HEK293T (cell line): Measurements from ENCODE around the gene LHPP.

Source experiments
- CTCF ChIA-PET: fragments of 350-600 bp; formaldehyde crosslinking; extraction: SDS; loops from one replicate; lab custom pipeline; 2021; ENCODE audit warnings: antibody characterized with exemption, inconsistent platforms; lab: Yijun Ruan, JAX
- POLR2A ChIA-PET: fragments of 350-600 bp; formaldehyde crosslinking; extraction: SDS; loops from one replicate; lab custom pipeline; 2020; ENCODE audit warnings: antibody characterized with exemption, inconsistent platforms; lab: Yijun Ruan, JAX
- DNase-seq: peaks from one replicate; pipeline ENCODE4 v3.0.0; 2012; ENCODE audit warnings: mixed read lengths; ENCODE audit errors: extremely low spot score
- ARNT ChIP-seq: fragments of 450-650 bp; IDR thresholded peaks from 2 replicates; pipeline ENCODE4 v1.6.1; 2017; ENCODE audit warnings: mild to moderate bottlenecking
- BHLHE40 ChIP-seq: fragments of 450-650 bp; IDR thresholded peaks from 2 replicates; pipeline ENCODE4 v1.6.1; 2016; ENCODE audit warnings: mild to moderate bottlenecking, moderate library complexity, borderline replicate concordance
- CTBP1 ChIP-seq: fragments of 450-650 bp; IDR thresholded peaks from 2 replicates; pipeline ENCODE4 v1.6.1; 2016; ENCODE audit warnings: borderline replicate concordance
- ELF4 ChIP-seq: fragments of 450-650 bp; IDR thresholded peaks from 2 replicates; pipeline ENCODE4 v1.6.1; 2017; ENCODE audit warnings: antibody characterized with exemption
- FOXA1 ChIP-seq: fragments of 450-650 bp; IDR thresholded peaks from 2 replicates; pipeline ENCODE4 v1.6.1; 2016; ENCODE audit warnings: mild to moderate bottlenecking
- FOXK2 ChIP-seq: fragments of 450-650 bp; IDR thresholded peaks from 2 replicates; pipeline ENCODE4 v1.6.1; 2016; ENCODE audit warnings: mild to moderate bottlenecking
- FOXM1 ChIP-seq: fragments of 450-650 bp; IDR thresholded peaks from 2 replicates; pipeline ENCODE4 v1.6.1; 2017; ENCODE audit warnings: mild to moderate bottlenecking, borderline replicate concordance
- HDGF ChIP-seq: fragments of 450-650 bp; IDR thresholded peaks from 2 replicates; pipeline ENCODE4 v1.6.1; 2017; ENCODE audit warnings: antibody characterized with exemption, borderline replicate concordance
- L3MBTL2 ChIP-seq: fragments of 450-650 bp; conservative IDR thresholded peaks from 2 replicates; pipeline ENCODE4 v1.6.1; 2016; ENCODE audit warnings: mild to moderate bottlenecking
- LEF1 ChIP-seq: fragments of 450-650 bp; IDR thresholded peaks from 2 replicates; pipeline ENCODE4 v1.6.1; 2017; ENCODE audit warnings: mild to moderate bottlenecking, borderline replicate concordance
- NFRKB ChIP-seq: fragments of 450-650 bp; IDR thresholded peaks from 2 replicates; pipeline ENCODE4 v1.6.1; 2016; ENCODE audit warnings: mild to moderate bottlenecking, moderate library complexity
- SP1 ChIP-seq: fragments of 450-650 bp; IDR thresholded peaks from 2 replicates; pipeline ENCODE4 v1.6.1; 2017
- SUZ12 ChIP-seq: fragments of 450-650 bp; IDR thresholded peaks from 2 replicates; pipeline ENCODE4 v1.6.1; 2016; ENCODE audit warnings: mild to moderate bottlenecking
- TARDBP ChIP-seq: fragments of 450-650 bp; IDR thresholded peaks from 2 replicates; pipeline ENCODE4 v1.6.1; 2016
- ZNF384 ChIP-seq: fragments of 450-650 bp; IDR thresholded peaks from 2 replicates; pipeline ENCODE4 v1.6.1; 2016
- TF ChIP-seq, protein P1 (sequence below): fragments of 450-650 bp; IDR thresholded peaks from 2 replicates; pipeline ENCODE4 v1.6.1; 2016

Gene LHPP

DNA sequence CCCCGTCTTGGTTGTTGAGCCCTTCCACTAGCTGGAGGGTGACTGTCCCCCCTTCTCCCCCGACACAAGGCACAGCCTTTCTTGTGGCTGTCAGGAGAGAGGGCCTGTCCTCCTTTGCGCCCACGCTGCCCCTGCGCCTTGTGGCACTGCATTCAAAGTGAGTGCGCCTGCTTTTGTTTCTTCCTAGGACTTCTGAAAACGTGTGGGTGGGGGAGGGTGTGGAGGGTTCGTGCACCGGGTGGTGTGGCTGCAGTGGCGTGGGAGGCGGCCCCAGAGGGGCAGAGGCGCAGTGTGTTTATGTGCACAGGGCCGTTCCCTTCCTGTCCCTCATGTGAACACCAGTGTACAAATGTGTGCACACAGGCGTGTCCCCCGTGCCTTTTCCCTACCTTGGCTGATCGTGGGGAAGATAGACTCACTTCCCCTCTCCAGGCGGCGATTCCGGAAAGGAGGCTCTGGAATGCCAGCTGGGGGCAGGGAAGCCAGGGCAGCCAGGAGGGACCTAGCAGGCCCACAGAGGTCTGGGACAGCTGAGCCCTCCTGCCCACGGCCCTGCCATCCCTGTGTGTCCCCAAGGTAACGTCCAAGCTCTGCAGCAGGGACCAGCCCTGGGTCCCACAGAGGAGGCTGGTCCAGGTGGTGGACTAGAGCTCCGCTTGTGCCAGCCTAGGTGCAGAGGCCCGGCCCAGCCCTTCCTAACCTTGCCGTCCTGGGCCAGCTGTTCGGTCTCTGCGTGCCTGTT, 88.8 kb downstream of the LHPP start:
- DNase-seq: no peak
- ChIA-PET POLR2A (no interaction called here), CTCF (no interaction called here)
- no peak for TF ChIP-seq HDGF
- TF ChIP-seq SUZ12: no peak
- no peak for TF ChIP-seq FOXK2
- TF ChIP-seq TARDBP: no peak
- TF ChIP-seq FOXM1: no peak
- no peak for TF ChIP-seq NFRKB
- TF ChIP-seq BHLHE40: no peak
- no peak for TF ChIP-seq SP1
- no peak for TF ChIP-seq L3MBTL2
- TF ChIP-seq ZNF384: no peak
- no peak for TF ChIP-seq ARNT
- no peak for TF ChIP-seq CTBP1

DNA sequence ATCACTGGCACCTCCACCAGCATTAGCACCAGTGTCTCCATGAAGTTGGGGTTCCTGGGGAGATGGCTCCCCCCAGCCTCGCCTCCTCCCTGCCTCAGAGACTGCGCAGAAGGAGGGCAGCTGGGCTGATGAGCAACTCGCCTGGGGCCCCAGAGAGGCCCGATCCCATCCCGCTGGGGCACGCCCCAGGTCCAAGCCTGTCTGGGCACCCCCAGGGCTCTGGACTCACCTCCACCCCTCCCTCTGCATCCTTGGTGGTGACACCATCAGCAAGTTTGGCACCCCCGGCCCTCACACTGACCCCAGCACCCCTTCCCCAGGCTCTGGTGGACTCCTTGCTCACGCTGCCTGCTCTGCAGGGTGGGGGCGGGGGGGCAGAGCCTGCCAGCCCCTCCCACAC, 89.5 kb downstream of the LHPP start:
- TF ChIP-seq NFRKB (no peak), SP1 (no peak), ELF4 (no peak), FOXK2 (no peak), L3MBTL2 (no peak), FOXM1 (no peak), TARDBP (no peak), ZNF384 (no peak), FOXA1 (no peak), HDGF (no peak), BHLHE40 (no peak), ARNT (no peak), SUZ12 (no peak), LEF1 (no peak), CTBP1 (no peak)
- TF ChIP-seq, protein P1, sequence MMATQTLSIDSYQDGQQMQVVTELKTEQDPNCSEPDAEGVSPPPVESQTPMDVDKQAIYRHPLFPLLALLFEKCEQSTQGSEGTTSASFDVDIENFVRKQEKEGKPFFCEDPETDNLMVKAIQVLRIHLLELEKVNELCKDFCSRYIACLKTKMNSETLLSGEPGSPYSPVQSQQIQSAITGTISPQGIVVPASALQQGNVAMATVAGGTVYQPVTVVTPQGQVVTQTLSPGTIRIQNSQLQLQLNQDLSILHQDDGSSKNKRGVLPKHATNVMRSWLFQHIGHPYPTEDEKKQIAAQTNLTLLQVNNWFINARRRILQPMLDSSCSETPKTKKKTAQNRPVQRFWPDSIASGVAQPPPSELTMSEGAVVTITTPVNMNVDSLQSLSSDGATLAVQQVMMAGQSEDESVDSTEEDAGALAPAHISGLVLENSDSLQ: no peak
- no peak for DNase-seq
- ChIA-PET POLR2A (no interaction called here), CTCF (no interaction called here)

DNA sequence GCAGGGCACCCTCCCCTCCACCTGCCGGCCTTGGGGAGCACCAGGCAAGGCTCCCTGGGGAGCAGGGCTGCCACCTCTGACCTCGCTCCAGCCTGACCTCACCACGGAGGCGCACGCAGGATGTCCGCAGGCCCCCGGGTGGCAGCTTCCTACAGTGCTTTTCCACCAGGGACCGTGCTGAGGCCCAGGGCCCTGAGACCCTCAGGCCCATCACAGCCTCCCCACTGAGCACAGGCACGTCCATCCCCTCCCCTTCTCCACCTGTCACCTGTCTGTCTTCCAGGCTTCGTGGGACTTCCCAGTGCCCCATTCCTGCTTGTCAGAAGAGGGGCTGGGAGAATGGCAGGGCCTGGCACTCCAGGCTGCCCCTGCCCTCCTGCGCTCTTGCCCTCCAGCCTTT, 90.1 kb downstream of the LHPP start:
- ChIA-PET POLR2A (no interaction called here), CTCF (no interaction called here)
- DNase-seq: no peak

DNA sequence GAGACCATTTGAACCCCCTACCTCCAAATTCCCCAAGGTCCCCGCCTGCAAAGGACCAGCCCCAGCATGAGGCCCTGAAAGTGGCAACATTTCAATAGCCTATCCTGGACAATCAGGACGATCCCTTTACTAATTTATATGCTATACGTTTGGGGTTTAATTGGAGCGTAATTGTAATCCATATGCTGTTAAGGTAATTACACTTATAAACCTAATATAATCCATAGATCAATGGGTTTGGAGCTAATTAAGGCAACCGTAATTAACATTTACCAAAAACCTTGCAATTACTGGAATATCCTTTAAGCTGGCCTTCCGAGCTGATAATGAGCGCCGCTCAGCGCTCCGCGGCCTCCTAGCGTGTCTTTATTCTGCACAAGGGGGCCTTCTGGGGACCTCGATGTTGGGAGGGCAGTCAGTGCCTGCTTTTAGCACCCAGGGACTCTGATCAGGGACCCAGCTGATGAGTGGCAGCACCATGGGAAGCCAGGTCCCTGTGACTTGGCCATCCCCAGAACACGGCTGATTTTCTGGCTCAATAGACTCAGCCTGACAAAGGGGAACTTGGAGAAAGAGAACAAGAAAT, 91.2 kb downstream of the LHPP start:
- CTCF ChIA-PET: interaction anchor here (0.7 to 1.1 kb wide), 2 partner anchors 13 to 71 kb away, joined by 3 read pairs; no protein-coding TSS in a partner anchor
- POLR2A ChIA-PET: no interaction called here
- TF ChIP-seq BHLHE40: no peak
- no peak for TF ChIP-seq TARDBP
- no peak for TF ChIP-seq ARNT
- TF ChIP-seq, protein P1: no peak
- TF ChIP-seq CTBP1: no peak
- TF ChIP-seq FOXK2: no peak
- no peak for TF ChIP-seq ELF4
- no peak for TF ChIP-seq SP1
- no peak for TF ChIP-seq NFRKB
- no peak for TF ChIP-seq HDGF
- TF ChIP-seq SUZ12: no peak
- no peak for TF ChIP-seq FOXM1
- TF ChIP-seq FOXA1: no peak
- no peak for TF ChIP-seq L3MBTL2
- no peak for TF ChIP-seq ZNF384
- TF ChIP-seq LEF1: no peak
- no peak for DNase-seq

More for the DNA sequence above, 90.1 kb downstream of the LHPP start:
- TF ChIP-seq FOXA1 (no peak), SP1 (no peak)

DNA sequence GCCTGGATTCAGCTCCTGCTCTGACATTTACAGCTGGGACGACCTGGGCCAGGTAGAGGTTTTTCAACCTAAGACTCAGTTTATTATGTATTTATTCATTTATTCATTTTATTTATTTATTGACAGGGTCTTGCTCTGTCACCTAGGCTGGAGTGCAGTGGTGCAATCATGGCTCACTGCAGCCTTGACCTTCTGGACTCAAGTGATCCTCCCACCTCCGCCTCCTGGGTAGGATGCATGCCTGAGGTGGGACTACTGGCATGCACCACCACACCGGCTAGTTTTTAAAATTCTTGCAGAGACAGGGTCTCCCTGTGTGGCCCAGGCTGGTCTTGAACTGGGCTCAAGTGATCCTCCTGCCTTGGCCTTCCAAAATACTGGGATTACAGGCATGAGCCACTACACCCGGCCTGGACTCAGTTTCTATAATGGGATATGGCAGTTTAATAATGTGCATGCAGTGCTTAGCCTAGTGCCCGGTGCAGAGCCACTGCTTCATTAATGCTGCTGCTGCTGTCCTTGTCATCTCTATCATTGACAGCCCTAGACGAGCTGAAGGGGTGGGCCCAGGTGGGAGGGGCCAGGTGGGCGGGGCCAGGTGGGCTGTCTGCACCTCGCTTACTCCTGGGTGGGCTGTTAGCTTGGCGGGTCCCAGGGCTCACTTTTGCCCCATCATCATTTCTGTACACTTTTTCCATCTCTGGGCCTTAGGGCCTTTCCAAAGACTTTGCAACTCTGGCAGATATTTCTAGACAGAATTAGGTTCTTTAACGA, 92.6 kb downstream of the LHPP start:
- no peak for DNase-seq
- no peak for TF ChIP-seq CTBP1
- TF ChIP-seq ELF4: no peak
- TF ChIP-seq SP1: no peak
- no peak for TF ChIP-seq SUZ12
- no peak for TF ChIP-seq FOXK2
- TF ChIP-seq NFRKB: no peak
- no peak for TF ChIP-seq HDGF
- TF ChIP-seq, protein P1: no peak
- TF ChIP-seq FOXM1: no peak
- no peak for TF ChIP-seq FOXA1
- no peak for TF ChIP-seq LEF1
- TF ChIP-seq ARNT: no peak
- TF ChIP-seq BHLHE40: no peak
- TF ChIP-seq ZNF384: no peak
- TF ChIP-seq L3MBTL2: no peak
- TF ChIP-seq TARDBP: no peak
- CTCF ChIA-PET: interaction anchor here (1.0 kb wide), 1 partner anchor 11 kb away, joined by 4 read pairs; no protein-coding TSS in a partner anchor
- POLR2A ChIA-PET: no interaction called here
